SU-DHL-6 (cell line): ENCODE measurements around the gene ZFP37.

Experiments used
- H2AFZ ChIP-seq: fragments of 200-600 bp; sonication (generic); 2 replicates; pipeline ENCODE4 v1.6.1; 2014; ENCODE audit warnings: low read depth, mild to moderate bottlenecking, moderate library complexity, mixed read lengths, antibody characterized with exemption, low read length; ENCODE audit not compliant: severe bottlenecking
- H3F3A ChIP-seq: fragments of 200-600 bp; shearing (Covaris generic); 2 replicates; pipeline ENCODE4 v1.6.0; 2016; ENCODE audit warnings: antibody characterized with exemption, mild to moderate bottlenecking; ENCODE audit not compliant: insufficient read depth
- H3K27ac ChIP-seq: fragments of 200-600 bp; sonication (generic); 2 replicates; pipeline ENCODE4 v1.5.1; 2016; ENCODE audit warnings: low read depth, mild to moderate bottlenecking, low read length, moderate library complexity, mixed read lengths
- H3K27me3 ChIP-seq: fragments of 200-600 bp; sonication (generic), shearing (Covaris generic); 2 replicates; pipeline ENCODE4 v1.6.0; 2014; ENCODE audit warnings: mild to moderate bottlenecking, low read length
- H3K36me3 ChIP-seq: fragments of 200-600 bp; sonication (generic); 2 replicates; pipeline ENCODE4 v1.6.1; 2014; ENCODE audit warnings: mild to moderate bottlenecking, low read length, mixed read lengths
- H3K4me2 ChIP-seq: fragments of 300-600, 200-600 bp; shearing (Covaris generic), sonication (generic); 2 replicates; pipeline ENCODE4 v1.6.0; 2014; ENCODE audit warnings: low read length, low read depth, mild to moderate bottlenecking; ENCODE audit not compliant: poor library complexity, severe bottlenecking
- H3K4me3 ChIP-seq: fragments of 200-600 bp; sonication (generic); 2 replicates; pipeline ENCODE4 v1.5.1; 2014; ENCODE audit warnings: antibody characterized with exemption, low read length, mild to moderate bottlenecking, mixed read lengths; ENCODE audit not compliant: insufficient read depth, poor library complexity, severe bottlenecking
- H3K79me2 ChIP-seq: fragments of 200-600 bp; sonication (generic); 2 replicates; pipeline ENCODE4 v1.6.1; 2014; ENCODE audit warnings: mild to moderate bottlenecking, low read length, moderate library complexity; ENCODE audit not compliant: insufficient read depth
- H3K9ac ChIP-seq: fragments of 200-600 bp; sonication (generic); 2 replicates; pipeline ENCODE4 v1.7.0; 2014; ENCODE audit warnings: mild to moderate bottlenecking, low read length
- H3K9me2 ChIP-seq: fragments of 200-600 bp; sonication (generic); replicated peaks from 2 replicates; pipeline ENCODE4 v1.6.1; 2014; ENCODE audit warnings: low read length; ENCODE audit not compliant: insufficient read depth
- H3K9me3 ChIP-seq: fragments of 200-600 bp; sonication (generic); 2 replicates; pipeline ENCODE4 v1.6.1; 2014; ENCODE audit warnings: low read length, mixed read lengths; ENCODE audit not compliant: insufficient read depth
- H4K20me1 ChIP-seq: fragments of 200-600 bp; sonication (generic); 2 replicates; pipeline ENCODE4 v1.6.1; 2014; ENCODE audit warnings: low read depth, mild to moderate bottlenecking, antibody characterized with exemption, low read length, moderate library complexity, mixed read lengths
- EZH2phosphoT487 ChIP-seq: fragments of 200-600 bp; sonication (generic), shearing (Covaris generic); conservative IDR thresholded peaks from 2 replicates; pipeline ENCODE4 v1.6.1; 2018; ENCODE audit warnings: mild to moderate bottlenecking, antibody characterized with exemption, low read length, moderate library complexity, mixed read lengths
- TF ChIP-seq, protein P1 (sequence below): fragments of 200-600 bp; sonication (generic); IDR thresholded peaks from one replicate; pipeline ENCODE4 v1.5.1; 2017; ENCODE audit warnings: antibody characterized with exemption, mild to moderate bottlenecking, low read length, moderate library complexity; ENCODE audit not compliant: insufficient read depth, poor library complexity, severe bottlenecking

ZFP37 gene

DNA sequence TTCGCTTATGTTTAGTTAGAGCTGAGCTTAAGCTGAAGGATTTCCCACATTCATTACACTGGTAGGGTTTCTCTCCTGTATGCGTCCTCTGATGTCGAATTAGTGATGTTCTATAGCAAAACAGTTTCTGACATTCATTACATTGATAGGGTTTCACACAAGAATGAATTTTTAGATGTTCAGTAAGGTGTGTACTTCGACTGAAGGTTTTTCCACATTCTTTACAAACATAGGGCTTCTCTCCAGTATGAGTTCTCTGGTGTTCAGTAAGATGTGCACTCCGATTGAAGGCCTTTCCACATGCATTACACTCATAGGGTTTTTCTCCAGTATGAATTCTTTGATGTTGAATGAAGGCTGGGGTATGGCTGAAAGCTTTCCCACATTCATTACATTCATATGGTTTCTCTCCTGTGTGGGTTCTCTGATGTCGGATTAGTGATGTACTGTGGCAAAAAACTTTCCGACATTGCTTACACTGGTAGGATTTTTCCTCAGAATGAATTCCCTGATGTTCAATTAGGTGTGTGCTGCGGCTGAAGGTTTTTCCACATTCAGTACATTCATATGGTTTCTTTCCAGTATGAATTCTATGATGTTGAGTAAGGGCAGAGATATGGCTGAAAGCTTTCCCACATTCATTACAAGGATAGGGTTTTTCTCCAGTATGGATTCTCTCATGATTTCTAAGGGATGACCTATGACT lies 59.1 kb downstream of the ZFP37 start:
- no peaks in the 10 kb centered on the region for H4K20me1 ChIP-seq
- no peaks in the 10 kb centered on the region for H3K9me2 ChIP-seq
- peaks cover 22% of the 10 kb centered on the region; the same call in 1 of the 2 replicates for H3K9me3 ChIP-seq
- TF ChIP-seq, protein P1, sequence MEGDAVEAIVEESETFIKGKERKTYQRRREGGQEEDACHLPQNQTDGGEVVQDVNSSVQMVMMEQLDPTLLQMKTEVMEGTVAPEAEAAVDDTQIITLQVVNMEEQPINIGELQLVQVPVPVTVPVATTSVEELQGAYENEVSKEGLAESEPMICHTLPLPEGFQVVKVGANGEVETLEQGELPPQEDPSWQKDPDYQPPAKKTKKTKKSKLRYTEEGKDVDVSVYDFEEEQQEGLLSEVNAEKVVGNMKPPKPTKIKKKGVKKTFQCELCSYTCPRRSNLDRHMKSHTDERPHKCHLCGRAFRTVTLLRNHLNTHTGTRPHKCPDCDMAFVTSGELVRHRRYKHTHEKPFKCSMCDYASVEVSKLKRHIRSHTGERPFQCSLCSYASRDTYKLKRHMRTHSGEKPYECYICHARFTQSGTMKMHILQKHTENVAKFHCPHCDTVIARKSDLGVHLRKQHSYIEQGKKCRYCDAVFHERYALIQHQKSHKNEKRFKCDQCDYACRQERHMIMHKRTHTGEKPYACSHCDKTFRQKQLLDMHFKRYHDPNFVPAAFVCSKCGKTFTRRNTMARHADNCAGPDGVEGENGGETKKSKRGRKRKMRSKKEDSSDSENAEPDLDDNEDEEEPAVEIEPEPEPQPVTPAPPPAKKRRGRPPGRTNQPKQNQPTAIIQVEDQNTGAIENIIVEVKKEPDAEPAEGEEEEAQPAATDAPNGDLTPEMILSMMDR: no peak
- TF ChIP-seq EZH2phosphoT487: no peak
- no peaks in the 10 kb centered on the region for H3F3A ChIP-seq
- H3K36me3 ChIP-seq: no peaks in the 10 kb centered on the region
- no peak overlapping the region for H3K4me2 ChIP-seq
- H3K4me3 ChIP-seq: no peak overlapping the region
- H3K9ac ChIP-seq: no peak overlapping the region
- no peaks in the 10 kb centered on the region for H3K27me3 ChIP-seq
- H3K79me2 ChIP-seq: no peaks in the 10 kb centered on the region
- no peak overlapping the region for H2AFZ ChIP-seq
- no peak overlapping the region for H3K27ac ChIP-seq
